SK-N-SH treated with all-trans-retinoic acid at 6 μM for 48 hours (cell line): Measurements from ENCODE around the gene MIGA2.

ENCODE experiments used
- SNAI2 ChIP-seq: fragments of 250-450 bp; sonication (Bioruptor Pico); IDR thresholded peaks from 2 replicates; pipeline ENCODE4 v1.5.0; 2020; ENCODE audit warnings: mild to moderate bottlenecking, moderate library complexity
- ZFP3 ChIP-seq: fragments of 250-450 bp; sonication (Bioruptor Pico); IDR thresholded peaks from 2 replicates; pipeline ENCODE4 v1.5.0; 2020; ENCODE audit warnings: mild to moderate bottlenecking, moderate library complexity
- ZFP30 ChIP-seq: fragments of 450-650 bp; formaldehyde crosslinking; IDR thresholded peaks from 2 replicates; pipeline ENCODE4 v1.5.0; 2022; ENCODE audit warnings: mild to moderate bottlenecking, moderate library complexity

GRCh38 chr9:129030191-129030590, 6.2 kb upstream of the MIGA2 start:
- TF ChIP-seq ZFP3 (CRISPR knock-in tag), result no peak
- TF ChIP-seq ZFP30, result no peak
- TF ChIP-seq SNAI2, result no peak
